Esophagus squamous epithelium (tissue), 5 donors: ENCODE data around the gene SERPINB3. TPM values are rescaled to one million over a fixed set of nuclear protein-coding genes. Genes with fewer than 3 reads are reported as not detected.

Source experiments
- DNase-seq: peaks from one replicate; lab custom pipeline; 2025; lab: John Stamatoyannopoulos, UW
- H3K27ac ChIP-seq, 4 donors: fragments of 200-600 bp; sonication (generic); one replicate each; pipeline ENCODE4 v1.5.1; 2016 to 2019; ENCODE audit warnings: mild to moderate bottlenecking in 1 of 4
- H3K27me3 ChIP-seq, 4 donors: fragments of 200-600 bp; sonication (generic); 1 replicate in 3 of 4; 2 replicates in 1 of 4; pipeline versions ENCODE4 v1.5.1 to v1.6.0; 2017 to 2021; ENCODE audit warnings: antibody characterized with exemption in 1 of 4
- H3K36me3 ChIP-seq, 3 donors: fragments of 200-600 bp; sonication (generic); one replicate each; pipeline ENCODE4 v1.5.1; 2016 to 2019
- H3K4me1 ChIP-seq, 3 donors: fragments of 200-600 bp; sonication (generic); one replicate each; pipeline ENCODE4 v1.5.1; 2017 to 2019
- H3K4me3 ChIP-seq, 4 donors: fragments of 200-600 bp; sonication (generic); 1 replicate in 3 of 4; 2 replicates in 1 of 4; pipeline ENCODE4 v1.5.1; 2016 to 2019; ENCODE audit warnings: mild to moderate bottlenecking in 2 of 4, moderate library complexity in 1 of 4
- H3K9me3 ChIP-seq, 3 donors: fragments of 200-600 bp; sonication (generic); one replicate each; pipeline ENCODE4 v1.5.1; 2016 to 2019
- CTCF ChIP-seq, 6 experiments: fragments of 450-650 bp in 4 of 6; fragments of 200-600 bp in 2 of 6; sonication (generic) in 2 of 6; IDR thresholded peaks; one replicate each; pipeline ENCODE4 v1.5.1; 2016 to 2019; ENCODE audit warnings: antibody characterized with exemption in 6 of 6, mild to moderate bottlenecking in 4 of 6, moderate library complexity in 4 of 6
- POLR2A ChIP-seq, 4 donors: fragments of 450-650 bp; IDR thresholded peaks; one replicate each; pipeline ENCODE4 v1.6.1; 2017; ENCODE audit warnings: antibody characterized with exemption in 4 of 4, mild to moderate bottlenecking in 4 of 4, moderate library complexity in 3 of 4
- WGBS, 2 donors: methylation state at CpG; one replicate each; pipeline ENCODE4 v1.1.5; 2018; 5-methylcytosine and 5-hydroxymethylcytosine counted together
- intact Hi-C: fragments of 100-400 bp; cut with DNase I; formaldehyde crosslinking; loops from one replicate; pipeline ENCODE4 v1.15.0; 2022
- total RNA-seq, 4 donors: library from RNA; depleted of rRNA; stranded (reverse); fragments of >200 nt; gene quantifications; one replicate each; pipeline ENCODE4 v1.1.0, GENCODE V29; 2016
- donor health status: DM: yes; HTN: yes; CAD: no.

Gene SERPINB3
- total RNA-seq, 4 donors from 2014 or later: 349 to 1,684 (median 789) TPM

GRCh38 chr18:63684718-63685117 is 23.0 kb upstream of the SERPINB3 start:
- Histone ChIP-seq H3K4me3 (no peak overlapping the region), H3K27me3 (no peaks in the 10 kb centered on the region), H3K27ac (peak overlapping the region; percentile 39 to 89 (median 84)), H3K4me1 (peaks cover 0 to 76% (median 9%) of the 10 kb centered on the region in 3 donors), H3K9me3 (no peaks in the 10 kb centered on the region), H3K36me3 (no peaks in the 10 kb centered on the region)
- DNase-seq: no peak
- 63 to 91% methylated on average over 3 of the region's 3 CpGs for WGBS, 2 donors
- intact Hi-C loops: no loop called here
- TF ChIP-seq CTCF (IDR thresholded peaks at IDR 0.05) (no peak), POLR2A (IDR thresholded peaks at IDR 0.05) (no peak)

- Histone ChIP-seq H3K36me3 (no peaks in the 10 kb centered on the region), H3K4me1 (peaks cover 0 to 77% (median 9%) of the 10 kb centered on the region in 3 donors), H3K4me3 (no peak overlapping the region), H3K27me3 (no peaks in the 10 kb centered on the region), H3K27ac (peak overlapping the region; percentile 39 to 89 (median 84)), H3K9me3 (no peaks in the 10 kb centered on the region)
- intact Hi-C loops: no loop called here
- no peak for DNase-seq
- 71 to 78% methylated on average over 3 to 5 of the region's 5 CpGs for WGBS, 2 donors
- no peak for TF ChIP-seq POLR2A (IDR thresholded peaks at IDR 0.05)
- no peak for TF ChIP-seq CTCF (IDR thresholded peaks at IDR 0.05)
Measured at GRCh38 chr18:63683890-63684289, 22.2 kb upstream of the SERPINB3 start.

- intact Hi-C loops: no loop called here
- Histone ChIP-seq H3K4me3 (no peak overlapping the region), H3K36me3 (no peaks in the 10 kb centered on the region), H3K27ac (peak overlapping the region; percentile 37 to 89 (median 84)), H3K27me3 (no peaks in the 10 kb centered on the region), H3K4me1 (peaks cover 0 to 70% (median 5%) of the 10 kb centered on the region in 3 donors), H3K9me3 (no peaks in the 10 kb centered on the region)
- no peak for DNase-seq
- TF ChIP-seq POLR2A (IDR thresholded peaks at IDR 0.05) (peak in 1 of 4 donors; percentile 9), CTCF (IDR thresholded peaks at IDR 0.05) (no peak)
- WGBS, 2 donors: 16 to 27% methylated on average over 2 of the region's 2 CpGs
Measured at GRCh38 chr18:63683152-63683551, 21.5 kb upstream of the SERPINB3 start.

- TF ChIP-seq POLR2A (IDR thresholded peaks at IDR 0.05): no peak
- no peak for TF ChIP-seq CTCF (IDR thresholded peaks at IDR 0.05)
- no peaks in the 10 kb centered on the region for H3K9me3 ChIP-seq
- DNase-seq: no peak
- H3K27me3 ChIP-seq: no peaks in the 10 kb centered on the region
- peak overlapping the region; percentile 75 to 89 (median 84) for H3K27ac ChIP-seq
- intact Hi-C loops: no loop called here
- no peak overlapping the region for H3K4me3 ChIP-seq
- H3K36me3 ChIP-seq: no peaks in the 10 kb centered on the region
- peaks cover 0 to 75% (median 3%) of the 10 kb centered on the region in 3 donors for H3K4me1 ChIP-seq
- WGBS, 2 donors: 64 to 73% methylated on average over 2 of the region's 2 CpGs
Measured at GRCh38 chr18:63681449-63682340, 20.0 kb upstream of the SERPINB3 start.
